Epithelial cell of prostate (primary cell): ENCODE measurements around the gene DHRS11.

Source experiments
- DNase-seq: peaks from one replicate; pipeline ENCODE4 v3.0.0-alpha.2; 2011; ENCODE audit warnings: low read depth, low spot score
- H3K27ac ChIP-seq: fragments of 450-650 bp; 2 replicates; pipeline ENCODE4 v1.5.1; 2017; ENCODE audit warnings: mild to moderate bottlenecking

The DHRS11 gene, protein sequence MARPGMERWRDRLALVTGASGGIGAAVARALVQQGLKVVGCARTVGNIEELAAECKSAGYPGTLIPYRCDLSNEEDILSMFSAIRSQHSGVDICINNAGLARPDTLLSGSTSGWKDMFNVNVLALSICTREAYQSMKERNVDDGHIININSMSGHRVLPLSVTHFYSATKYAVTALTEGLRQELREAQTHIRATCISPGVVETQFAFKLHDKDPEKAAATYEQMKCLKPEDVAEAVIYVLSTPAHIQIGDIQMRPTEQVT

DNA sequence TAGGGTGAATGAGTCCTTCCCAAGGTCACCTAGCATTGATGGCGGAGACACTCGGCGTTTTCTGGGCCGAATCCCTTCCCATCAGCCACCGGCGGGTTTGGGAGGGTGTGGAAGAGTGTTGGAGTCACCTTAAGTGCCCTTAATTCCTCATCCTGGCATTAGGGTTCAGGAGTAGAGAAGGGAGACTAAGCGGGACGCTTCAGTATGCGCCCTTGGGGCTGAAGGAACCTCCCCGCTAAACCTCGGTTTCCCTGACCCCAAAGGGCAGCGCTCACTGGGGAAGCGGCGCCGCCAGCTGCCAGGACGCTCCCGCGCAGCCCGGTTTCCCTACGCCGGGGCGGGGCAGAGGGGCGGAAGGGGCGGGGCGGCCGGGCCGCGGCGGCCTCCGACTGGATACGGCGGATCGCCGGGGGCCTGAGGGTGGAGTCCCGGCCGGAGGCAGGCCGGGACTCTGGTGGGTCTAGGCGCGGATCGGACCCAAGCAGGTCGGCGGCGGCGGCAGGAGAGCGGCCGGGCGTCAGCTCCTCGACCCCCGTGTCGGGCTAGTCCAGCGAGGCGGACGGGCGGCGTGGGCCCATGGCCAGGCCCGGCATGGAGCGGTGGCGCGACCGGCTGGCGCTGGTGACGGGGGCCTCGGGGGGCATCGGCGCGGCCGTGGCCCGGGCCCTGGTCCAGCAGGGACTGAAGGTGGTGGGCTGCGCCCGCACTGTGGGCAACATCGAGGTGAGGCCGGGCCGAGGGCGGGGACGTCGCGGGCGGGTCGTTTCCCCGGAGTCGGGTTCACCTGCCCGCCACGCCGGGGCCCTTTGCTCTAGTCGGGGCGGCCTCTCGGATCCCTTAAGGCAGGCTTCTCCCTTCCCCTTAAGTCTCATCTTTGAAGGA, at the start of gene DHRS11:
Gene DHRS11, plus strand, starts transcription at position 446 of the 882 bp plus-strand sequence. Its CDS starts 131 bp downstream, at position 577.
- peak within 1 kb of the TSS; percentile 50 for H3K27ac ChIP-seq
- no peak for DNase-seq

DNA sequence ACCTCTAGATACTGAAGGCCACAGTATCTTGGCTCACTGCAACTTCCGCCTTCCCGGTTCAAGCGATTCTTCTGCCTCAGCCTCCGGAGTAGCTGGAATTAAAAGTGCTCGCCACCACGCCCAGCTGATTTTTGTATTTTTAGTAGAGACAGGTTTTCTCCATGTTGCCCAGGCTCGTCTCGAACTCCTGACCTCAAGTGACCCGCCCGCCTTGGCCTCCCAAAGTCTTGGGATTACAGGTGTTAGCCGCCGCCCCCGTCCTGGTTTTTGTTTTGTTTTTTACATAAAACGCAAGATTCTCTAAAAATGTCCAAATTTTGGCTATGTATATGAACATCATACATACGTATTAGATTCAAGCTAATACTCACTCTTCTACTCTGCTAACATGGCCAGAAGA, 48.9 kb upstream of the DHRS11 start:
- DNase-seq: no peak
- H3K27ac ChIP-seq: no peak overlapping the region

DNA sequence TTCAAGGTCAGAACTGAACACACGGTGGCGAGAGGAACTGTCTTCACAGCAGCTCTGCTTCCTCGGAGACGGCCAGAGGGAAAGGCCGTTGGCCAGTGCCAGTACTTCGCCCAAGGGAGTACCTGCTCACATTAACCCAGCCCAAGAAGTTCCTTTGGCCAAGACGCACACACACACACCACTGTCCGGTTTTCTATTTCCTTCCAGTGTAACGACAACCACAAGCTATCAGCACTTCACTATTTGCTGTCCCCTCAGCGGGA, 47.7 kb upstream of the DHRS11 start:
- peak overlapping the region; percentile 96 for H3K27ac ChIP-seq
- no peak for DNase-seq

DNA sequence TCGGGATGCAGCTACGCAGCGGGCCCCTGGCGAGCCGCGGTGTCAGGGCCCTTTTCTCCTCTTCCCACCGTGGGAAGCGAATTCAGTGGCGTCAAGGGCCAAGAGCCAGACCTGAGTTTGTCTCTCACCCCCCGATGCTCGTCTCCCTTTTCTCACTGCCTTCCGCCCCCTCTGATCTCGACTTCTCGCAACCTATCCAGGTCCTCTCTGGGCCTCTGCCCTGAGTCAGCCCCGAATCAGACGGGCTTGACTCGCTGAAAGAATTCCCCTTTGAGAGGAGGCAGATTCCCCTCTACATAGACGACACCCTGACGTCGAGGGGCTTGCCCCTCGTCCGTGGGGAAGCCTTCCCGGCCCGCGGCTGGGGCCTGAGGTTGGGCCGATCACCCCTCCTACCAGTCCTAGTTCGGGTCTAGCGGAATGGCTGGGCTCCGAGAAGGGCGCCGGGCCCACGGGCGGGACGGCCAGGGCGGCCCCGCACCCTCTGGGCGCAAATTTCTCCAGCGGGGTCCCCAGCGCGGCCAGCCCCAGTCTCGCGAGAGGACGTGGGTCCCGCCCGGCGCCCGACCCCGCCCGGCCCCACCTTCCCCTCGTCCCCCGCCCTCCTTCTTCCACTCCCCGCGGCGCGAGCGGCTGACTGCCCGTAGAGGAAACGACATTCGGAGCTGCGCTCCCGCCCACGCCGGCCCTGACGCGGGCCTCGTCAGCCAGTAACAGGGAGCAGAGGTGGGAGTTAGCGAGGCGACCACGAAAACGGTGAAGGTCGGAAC, 47.2 kb upstream of the DHRS11 start, which contains the start of gene GGNBP2:
Gene GGNBP2, plus strand, starts transcription at position 613 of the 770 bp plus-strand sequence. CDS start 806 bp downstream, outside the sequence.
- H3K27ac ChIP-seq: peak within 1 kb of the TSS; percentile 96
- DNase-seq: peak; percentile 78

DNA sequence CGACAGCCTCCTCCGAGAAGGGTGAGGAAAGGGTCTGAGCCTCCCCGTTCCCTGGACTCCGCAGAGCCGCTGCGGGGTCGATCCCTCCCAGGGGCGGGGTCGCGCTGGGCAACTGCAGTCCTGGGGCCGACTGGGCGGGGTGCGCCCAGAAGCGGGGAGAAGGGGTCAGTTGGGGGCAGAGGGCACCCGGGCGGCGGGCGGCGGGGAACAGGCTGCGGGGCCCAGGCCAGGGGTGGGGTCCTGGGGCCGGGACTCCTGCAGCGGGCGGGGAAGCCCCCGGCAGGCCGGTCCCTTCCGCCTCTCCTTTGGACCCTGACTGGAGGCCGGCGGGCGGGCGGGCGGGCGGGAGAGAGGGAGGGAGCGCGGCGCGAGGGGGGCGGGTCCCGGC, 46.6 kb upstream of the DHRS11 start:
- no peak for DNase-seq
- H3K27ac ChIP-seq: peak overlapping the region; percentile 96

DNA sequence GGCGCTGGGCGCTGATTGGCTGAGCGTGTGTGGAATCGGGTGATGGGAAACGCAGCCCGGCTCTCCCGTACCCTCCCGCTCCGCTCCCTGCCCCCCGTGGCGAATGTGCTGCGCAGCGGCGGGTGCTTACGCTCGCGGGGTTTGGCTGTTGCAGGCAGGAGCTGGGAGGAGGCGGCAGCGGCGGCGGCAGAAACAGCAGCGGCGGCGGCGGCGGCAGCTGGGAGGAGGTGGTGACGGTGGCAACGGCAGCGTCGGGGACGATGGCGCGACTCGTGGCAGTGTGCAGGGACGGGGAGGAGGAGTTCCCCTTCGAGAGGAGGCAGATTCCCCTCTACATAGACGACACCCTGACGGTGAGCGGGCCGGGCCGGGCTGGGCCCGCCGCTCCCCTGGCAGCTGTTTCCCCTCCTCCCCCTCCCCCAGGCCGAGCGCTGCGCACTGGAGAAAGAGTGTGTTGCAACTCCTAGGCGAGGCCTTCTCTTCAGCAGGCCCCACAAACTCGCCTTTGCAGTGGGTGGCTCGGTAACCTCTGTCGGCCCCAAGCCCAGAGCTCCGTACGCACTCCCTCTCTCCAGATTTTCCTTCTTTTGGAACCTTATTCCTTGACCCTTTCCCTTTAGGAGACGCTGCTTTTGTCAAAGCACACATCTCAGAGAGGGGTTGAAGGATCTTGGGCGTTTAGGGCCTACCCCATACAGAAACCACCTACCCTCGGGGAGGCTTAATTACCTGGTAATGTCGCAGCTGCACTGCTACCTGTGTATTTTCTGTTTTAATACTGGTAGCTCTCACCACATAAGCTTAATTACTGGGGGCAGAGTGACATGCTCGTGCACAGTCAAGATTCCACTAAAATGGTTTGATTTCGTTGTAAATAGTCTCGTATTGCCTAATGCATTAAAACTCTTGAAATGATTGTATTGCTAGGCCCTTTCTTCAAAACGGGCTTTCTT, 45.9 kb upstream of the DHRS11 start:
- peak; percentile 87 for DNase-seq
- peak overlapping the region; percentile 96 for H3K27ac ChIP-seq

DNA sequence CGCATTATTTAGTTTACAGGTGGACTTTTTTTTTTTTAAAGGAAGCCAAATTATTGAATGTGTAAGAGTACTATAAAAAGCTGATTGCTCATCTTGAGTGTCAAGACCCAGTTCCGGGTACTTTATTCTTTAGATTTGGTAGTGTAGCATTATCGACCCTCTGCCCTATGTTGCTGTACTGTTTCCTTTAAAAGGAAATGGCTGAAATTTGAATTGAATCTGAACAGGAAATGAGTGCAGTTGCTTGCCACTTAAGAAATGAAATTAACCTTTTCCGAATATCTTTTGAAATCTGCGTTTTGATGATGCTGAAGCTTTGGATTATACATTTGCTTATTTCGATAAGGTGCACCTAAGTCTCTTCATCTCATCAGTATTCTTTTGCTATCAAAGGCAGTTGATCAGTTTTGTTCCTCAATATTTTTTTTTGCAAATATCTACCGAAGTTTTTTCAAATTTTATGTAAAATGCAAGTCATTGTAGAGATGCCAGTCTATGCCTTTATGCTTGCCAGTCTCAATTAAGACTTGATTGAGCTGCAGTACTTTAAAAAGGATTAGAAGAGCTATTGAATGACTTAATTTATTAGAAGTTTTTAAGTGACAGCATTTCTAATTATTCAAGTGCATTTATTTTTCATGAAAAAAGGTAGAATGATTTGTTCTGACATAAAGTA, 45.1 kb upstream of the DHRS11 start:
- H3K27ac ChIP-seq: peak overlapping the region; percentile 96
- no peak for DNase-seq

DNA sequence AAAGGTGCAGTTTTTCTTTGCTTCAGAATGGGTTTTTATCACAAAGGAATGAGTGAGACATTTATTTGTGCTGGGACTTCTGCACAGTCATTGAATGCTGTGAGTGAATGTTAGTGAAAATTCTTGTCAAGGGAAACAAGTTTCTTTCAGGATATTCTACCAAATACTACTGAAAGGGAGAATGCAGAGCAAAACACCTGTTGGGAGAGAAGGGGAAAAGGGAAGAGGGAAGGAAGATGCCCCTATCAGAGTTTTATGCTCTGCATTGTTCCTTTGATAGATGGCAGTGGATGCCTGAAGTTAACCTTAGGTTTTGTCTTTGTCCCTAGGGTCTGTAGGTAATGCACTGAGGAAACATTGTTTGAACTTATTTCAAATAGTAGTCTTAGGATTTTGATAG, 43.9 kb upstream of the DHRS11 start:
- no peak for DNase-seq
- no peak overlapping the region for H3K27ac ChIP-seq

DNA sequence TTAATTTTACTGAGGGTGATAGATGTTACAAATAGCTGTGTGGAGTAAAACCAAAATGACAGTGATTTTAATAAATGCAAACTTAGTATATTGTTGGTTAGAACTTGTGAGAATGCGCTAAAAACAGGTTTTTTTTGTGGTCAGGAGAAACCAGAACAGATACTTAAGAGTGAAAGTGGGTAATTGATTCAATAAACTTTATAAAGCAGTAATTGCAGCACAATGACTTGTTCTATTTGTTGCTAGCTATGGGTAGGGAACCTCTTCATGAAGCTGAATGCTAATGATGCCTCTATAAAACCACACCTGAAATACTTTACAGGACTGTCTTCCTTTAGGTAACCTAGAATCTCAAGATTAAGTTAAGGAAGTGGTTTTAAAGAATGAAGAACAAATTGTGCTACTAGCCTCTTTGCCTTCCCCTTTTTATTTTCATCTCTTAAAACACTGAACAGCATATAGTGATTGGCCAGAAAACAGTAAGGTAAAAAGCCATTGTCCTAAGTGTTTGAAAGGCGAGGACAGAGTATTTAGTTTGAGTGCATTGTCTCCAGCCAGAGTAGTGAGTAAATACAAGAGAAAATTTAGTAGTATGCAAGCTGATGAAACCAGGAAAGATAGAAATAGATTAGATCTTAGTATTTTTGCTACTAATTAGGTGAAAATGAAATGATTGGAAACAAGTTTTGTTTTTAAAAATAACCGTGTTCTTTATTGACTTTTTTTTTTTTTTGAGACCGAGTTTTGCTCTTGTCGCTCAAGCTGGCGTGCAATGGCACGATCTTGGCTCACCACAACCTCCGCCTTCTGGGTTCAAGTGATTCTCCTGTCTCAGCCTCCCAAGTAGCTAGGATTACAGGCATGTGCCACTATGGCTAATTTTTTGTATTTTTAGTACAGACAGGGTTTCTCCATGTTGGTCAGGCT, 40.9 kb upstream of the DHRS11 start:
- H3K27ac ChIP-seq: no peak overlapping the region
- DNase-seq: no peak

DNA sequence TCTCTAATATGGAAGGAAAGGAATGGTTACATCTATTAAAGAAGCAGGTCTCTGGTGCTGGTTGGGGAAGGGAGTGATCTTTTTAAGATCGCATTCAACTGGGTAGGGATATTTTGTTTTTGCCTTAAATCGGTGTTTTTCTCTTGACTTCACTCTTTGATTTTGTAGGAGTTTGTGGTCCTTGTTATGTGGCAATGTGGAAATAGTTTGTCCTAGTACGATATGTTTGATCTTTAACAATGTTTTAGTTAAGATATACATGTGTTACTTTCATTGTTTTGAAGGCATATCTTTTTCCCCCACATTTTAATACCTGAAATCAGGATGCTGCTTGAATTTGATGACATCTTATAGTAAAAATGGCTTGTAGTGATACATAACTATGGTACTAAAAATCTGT, 38.2 kb upstream of the DHRS11 start:
- H3K27ac ChIP-seq: no peak overlapping the region
- no peak for DNase-seq

DNA sequence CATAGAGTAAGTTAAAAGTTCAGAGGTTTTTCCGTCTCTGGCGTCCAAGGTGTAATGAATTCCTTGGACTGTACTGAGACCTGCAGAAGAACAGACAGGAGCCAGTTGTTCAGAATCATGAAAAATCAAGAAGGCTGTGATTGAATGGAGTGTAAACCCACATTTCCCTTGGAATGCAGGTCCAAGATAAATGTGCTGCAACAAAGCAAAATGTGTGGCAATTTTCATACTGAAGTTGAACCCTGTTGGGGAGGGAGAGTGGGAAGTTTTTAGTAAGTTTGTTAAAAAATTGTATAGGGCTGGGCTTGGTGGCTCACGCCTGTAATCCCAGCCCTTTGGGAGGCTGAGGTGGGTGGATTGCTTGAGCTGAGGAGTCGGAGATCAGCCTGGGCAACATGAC, 25.6 kb upstream of the DHRS11 start:
- no peak overlapping the region for H3K27ac ChIP-seq
- DNase-seq: no peak

DNA sequence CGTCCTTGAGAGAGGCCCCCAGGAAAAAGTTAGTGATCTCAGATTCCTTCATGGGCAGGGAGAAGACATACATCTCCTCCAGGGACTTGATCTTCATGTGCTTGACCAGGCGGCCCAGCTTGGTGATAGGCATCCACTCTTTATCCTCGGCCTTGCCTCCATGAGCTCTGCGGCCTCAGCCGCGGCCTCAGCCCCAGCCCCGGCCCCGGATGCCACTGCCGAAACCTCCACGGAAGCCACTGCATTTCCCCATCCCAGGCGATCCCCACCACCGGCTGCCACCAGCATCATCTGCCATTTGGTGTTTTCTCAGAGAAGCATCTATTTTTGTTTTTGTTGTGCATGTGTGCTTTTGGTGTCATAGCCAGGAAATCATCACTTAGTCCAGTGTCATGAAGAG, 16.7 kb upstream of the DHRS11 start:
- DNase-seq: no peak

DNA sequence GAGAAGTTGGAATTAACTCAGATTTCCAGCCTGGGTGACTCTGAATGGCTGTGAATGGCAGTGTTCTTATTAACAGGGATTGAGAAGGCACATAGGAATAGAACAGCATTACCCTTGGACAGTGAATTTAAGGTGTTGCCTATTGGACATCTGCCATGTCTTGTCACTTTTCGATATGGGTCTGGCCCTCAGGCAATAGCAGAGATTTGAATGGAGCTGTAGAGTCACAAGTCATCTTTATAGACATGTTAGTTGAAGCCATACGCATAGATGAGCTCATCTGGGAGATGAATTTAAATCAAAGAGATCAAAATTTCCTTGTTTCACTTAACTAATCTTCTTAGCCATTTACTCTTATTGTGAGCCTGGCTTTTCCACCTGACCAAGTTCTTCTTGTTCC, 14.9 kb upstream of the DHRS11 start:
- DNase-seq: no peak
- no peak overlapping the region for H3K27ac ChIP-seq

More for the DNA sequence above, 16.7 kb upstream of the DHRS11 start:
- no peak overlapping the region for H3K27ac ChIP-seq

DNA sequence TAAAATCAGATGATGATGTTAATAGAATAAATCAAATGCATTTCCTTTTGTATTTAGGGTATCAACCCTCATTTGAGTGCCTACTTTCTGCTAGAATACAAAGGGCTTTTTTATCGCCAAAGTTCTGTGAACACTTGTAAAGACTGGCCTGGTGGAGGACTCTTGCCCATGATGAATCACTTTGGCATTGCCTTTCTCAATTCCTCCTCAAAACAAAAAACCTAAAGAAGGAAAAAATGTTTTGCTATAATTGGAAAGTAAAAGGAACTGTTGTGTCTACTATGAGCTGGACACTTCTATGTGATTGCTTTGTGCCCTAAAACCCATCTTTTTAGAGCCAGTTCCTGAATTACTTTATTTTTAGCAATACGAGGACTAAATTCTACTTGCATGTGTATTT, 13.0 kb upstream of the DHRS11 start:
- no peak overlapping the region for H3K27ac ChIP-seq
- DNase-seq: no peak

DNA sequence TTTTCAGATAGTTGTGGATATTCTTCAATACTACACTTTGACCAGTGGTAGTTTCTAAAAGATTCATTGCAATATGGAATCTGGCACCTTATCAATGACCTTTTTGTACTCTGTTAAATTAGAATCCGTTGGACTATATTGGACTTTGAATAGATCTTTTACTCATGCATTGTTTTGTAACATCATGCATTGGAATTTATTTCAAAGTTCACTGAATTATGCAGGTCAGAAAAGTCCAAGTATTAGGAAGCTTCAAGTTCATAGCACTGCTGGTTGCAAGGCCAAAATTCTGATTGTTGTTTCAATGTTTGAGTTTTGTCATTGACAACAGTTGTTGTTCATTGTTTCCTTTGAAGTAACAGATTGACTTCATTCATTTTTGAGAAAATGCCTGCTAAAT, 7.9 kb upstream of the DHRS11 start:
- no peak overlapping the region for H3K27ac ChIP-seq
- DNase-seq: no peak

DNA sequence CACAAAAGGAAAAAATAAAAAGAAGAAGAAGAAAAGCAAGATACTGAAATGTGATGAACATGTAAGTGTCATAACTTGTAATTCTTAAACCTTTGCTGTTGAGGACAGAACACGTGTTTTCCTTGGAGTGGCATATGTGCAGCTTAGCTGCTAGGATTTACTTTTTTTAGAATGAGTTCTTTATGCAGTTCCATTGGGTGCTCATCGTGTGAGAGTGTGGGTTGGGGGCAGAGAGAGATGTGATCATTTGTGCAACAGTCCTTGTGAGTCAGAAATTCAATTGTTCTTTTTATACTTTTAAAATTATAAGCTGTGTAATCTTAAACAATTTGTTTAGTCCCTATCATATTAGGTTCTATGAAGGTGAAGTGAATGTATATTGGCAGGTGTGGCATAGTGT, 5.5 kb upstream of the DHRS11 start:
- H3K27ac ChIP-seq: no peak overlapping the region
- DNase-seq: no peak

DNA sequence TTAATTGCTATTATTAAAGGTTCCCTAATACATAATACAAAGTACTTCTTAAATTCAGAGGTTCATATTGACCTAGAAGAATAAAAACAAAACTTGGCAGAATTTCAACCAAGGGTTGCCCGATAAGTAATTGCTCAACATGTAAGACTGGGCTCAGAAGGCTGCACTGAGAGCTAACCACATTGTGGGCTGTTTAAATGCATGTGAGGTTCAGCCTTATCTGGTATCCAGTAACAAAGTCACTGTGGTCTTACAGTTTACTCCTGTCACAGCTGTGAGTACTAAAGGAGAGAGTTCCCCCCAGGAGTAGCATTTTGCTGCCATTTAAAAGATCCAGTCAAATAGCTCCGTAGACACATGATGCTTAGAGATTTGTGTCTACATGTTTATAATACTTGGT, 1.6 kb upstream of the DHRS11 start:
- no peak overlapping the region for H3K27ac ChIP-seq
- DNase-seq: no peak

DNA sequence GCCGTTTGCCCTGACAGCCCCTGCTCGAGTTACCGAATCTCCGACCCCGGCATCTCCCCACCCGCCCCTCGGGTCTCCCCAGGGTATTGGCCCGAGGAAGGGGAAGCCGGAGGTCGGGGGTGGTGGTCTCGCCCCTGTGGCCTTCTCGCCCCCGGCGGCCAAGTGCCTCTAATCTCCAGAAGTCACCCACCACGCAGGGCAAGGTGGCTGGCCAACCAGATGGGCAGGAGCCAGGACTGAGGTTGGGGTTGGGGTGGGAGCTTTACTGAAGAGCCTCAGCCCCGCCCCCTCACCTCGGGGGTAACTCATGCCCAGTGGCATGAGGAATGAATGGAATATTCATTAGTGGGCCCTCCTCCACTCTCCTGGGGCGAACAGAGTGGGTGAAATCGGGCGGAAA, 637 bp downstream of the DHRS11 start:
- DNase-seq: no peak
- peak overlapping the region; percentile 50 for H3K27ac ChIP-seq
